Activated CD8-positive, alpha-beta T cell treated with anti-CD3 and anti-CD28 coated beads for 36 hours (primary cell): ENCODE results near the gene BDH1. TPM values are rescaled to one million over a fixed set of nuclear protein-coding genes. Genes with fewer than 3 reads are reported as not detected.

Source experiments
- ATAC-seq: fragments of 200-7000 bp; cut with Tn5 transposase; one replicate; pipeline ENCODE4 v1.10.0; 2021; ENCODE audit warnings: mild to moderate bottlenecking, moderate library complexity
- CTCF ChIA-PET: fragments of 350-600 bp; sonication (Branson Sonifier 250); formaldehyde crosslinking; loops from one replicate; lab custom pipeline; 2021; ENCODE audit warnings: antibody characterized with exemption; lab: Charles Lee
- POLR2A ChIA-PET: fragments of 350-600 bp; sonication (Branson Sonifier 250); formaldehyde crosslinking; loops from one replicate; lab custom pipeline; 2021; ENCODE audit warnings: antibody characterized with exemption; lab: Charles Lee
- DNase-seq: peaks from one replicate; pipeline ENCODE4 v3.0.0-alpha.2; 2020
- H3K27ac Mint-ChIP-seq: one replicate; pipeline ENCODE4 v1.8.0; 2021; ENCODE audit warnings: mild to moderate bottlenecking, mixed read lengths
- H3K27me3 Mint-ChIP-seq: one replicate; pipeline ENCODE4 v1.8.0; 2021; ENCODE audit warnings: mixed read lengths
- H3K36me3 Mint-ChIP-seq: one replicate; pipeline ENCODE4 v1.8.0; 2021; ENCODE audit warnings: low read depth, mixed read lengths
- H3K4me1 Mint-ChIP-seq: one replicate; pipeline ENCODE4 v1.8.0; 2021; ENCODE audit warnings: low read depth, mixed read lengths
- H3K4me3 Mint-ChIP-seq: one replicate; pipeline ENCODE4 v1.8.0; 2021; ENCODE audit warnings: mild to moderate bottlenecking, moderate library complexity, mixed read lengths
- H3K9me3 Mint-ChIP-seq: one replicate; pipeline ENCODE4 v1.8.0; 2021; ENCODE audit warnings: mixed read lengths
- CTCF ChIP-seq: fragments of 200-600 bp; IDR thresholded peaks from one replicate; pipeline ENCODE4 v1.8.0; 2022; ENCODE audit warnings: antibody characterized with exemption, mild to moderate bottlenecking
- intact Hi-C: fragments of 100-400 bp; cut with micrococcal nuclease; formaldehyde crosslinking; loops from one replicate; pipeline ENCODE4 v1.10.0; 2022
- total RNA-seq, 2 experiments: library from RNA; stranded (reverse); gene quantifications; one replicate each; pipeline ENCODE4 v1.2.3, GENCODE V29; 2021

BDH1 gene
- total RNA-seq, 2 experiments from 2014 or later = 118 to 126 TPM

GRCh38 chr3:197471221-197472010 is 84.4 kb downstream of the BDH1 start:
- Mint-ChIP-seq H3K4me3 (no peak overlapping the region), H3K27ac (no peak overlapping the region), H3K9me3 (no peaks in the 10 kb centered on the region), H3K36me3 (no peaks in the 10 kb centered on the region), H3K4me1 (peaks cover 9% of the 10 kb centered on the region), H3K27me3 (peaks cover 34% of the 10 kb centered on the region)
- ChIA-PET CTCF (interaction anchor here (0.9 to 1.8 kb wide), 2 partner anchors 30 to 214 kb away, joined by 4 to 6 read pairs; no protein-coding TSS in a partner anchor), POLR2A (no interaction called here)
- intact Hi-C loops = no loop called here
- ATAC-seq (no peak), DNase-seq (no peak)
- TF ChIP-seq CTCF = no peak

GRCh38 chr3:197468866-197469382 is 86.8 kb downstream of the BDH1 start:
- Mint-ChIP-seq H3K27ac (no peak overlapping the region), H3K36me3 (no peaks in the 10 kb centered on the region), H3K27me3 (peaks cover 37% of the 10 kb centered on the region), H3K4me1 (peaks cover 25% of the 10 kb centered on the region), H3K9me3 (no peaks in the 10 kb centered on the region), H3K4me3 (no peak overlapping the region)
- DNase-seq = no peak
- POLR2A ChIA-PET = no interaction called here
- ATAC-seq = no peak
- TF ChIP-seq CTCF = no peak
- CTCF ChIA-PET = no interaction called here
- intact Hi-C loops = loop anchor here (10.0 kb wide), 1 partner anchor 244 kb away; no protein-coding TSS in a partner anchor

GRCh38 chr3:197468167-197468566 is 87.6 kb downstream of the BDH1 start:
- DNase-seq = no peak
- no peak for ATAC-seq
- Mint-ChIP-seq H3K27me3 (peaks cover 36% of the 10 kb centered on the region), H3K4me3 (no peak overlapping the region), H3K36me3 (no peaks in the 10 kb centered on the region), H3K9me3 (no peaks in the 10 kb centered on the region), H3K27ac (no peak overlapping the region), H3K4me1 (peaks cover 32% of the 10 kb centered on the region)
- POLR2A ChIA-PET = no interaction called here
- intact Hi-C loops = loop anchor here (10.0 kb wide), 1 partner anchor 243 kb away; no protein-coding TSS in a partner anchor
- TF ChIP-seq CTCF = no peak
- CTCF ChIA-PET = no interaction called here

GRCh38 chr3:197466586-197467399 is 89.0 kb downstream of the BDH1 start:
- Mint-ChIP-seq H3K4me1 (peaks cover 34% of the 10 kb centered on the region), H3K27me3 (peaks cover 34% of the 10 kb centered on the region)
- CTCF ChIA-PET = interaction anchor here (0.8 to 1.7 kb wide), 7 partner anchors 13 to 283 kb away, joined by 3 to 6 read pairs (median 3); no protein-coding TSS in a partner anchor

More at GRCh38 chr3:197466586-197467399, 89.0 kb downstream of the BDH1 start:
- POLR2A ChIA-PET = no interaction called here
- Mint-ChIP-seq H3K9me3 (no peaks in the 10 kb centered on the region), H3K36me3 (no peaks in the 10 kb centered on the region), H3K4me3 (no peak overlapping the region), H3K27ac (peak overlapping the region; percentile 43)
- DNase-seq (peak; percentile 28), ATAC-seq (peak; percentile 26)
- intact Hi-C loops = loop anchor here (10.0 kb wide), 1 partner anchor 242 kb away; no protein-coding TSS in a partner anchor
- TF ChIP-seq CTCF = no peak
